ENCODE measurements around the gene ZDHHC22.

Gene ZDHHC22

GRCh38 chr14:77111021-77111420, 30.6 kb downstream of the ZDHHC22 start:
- Histone ChIP-seq H2AFZ (ENCODE audit: low read length) (no peak overlapping the region), H3K4me3 (ENCODE audit: low read depth, low read length, poor library complexity, severe bottlenecking) (no peak overlapping the region), H3K4me2 (ENCODE audit: low read length) (no peak overlapping the region), H3K9ac (ENCODE audit: low read length) (no peak overlapping the region), H3K9me3 (ENCODE audit: low read length) (no peaks in the 10 kb centered on the region), H3K27ac (ENCODE audit: low read depth, low read length, poor library complexity, severe bottlenecking) (no peak overlapping the region), H4K20me1 (ENCODE audit: insufficient read depth, low read length) (no peaks in the 10 kb centered on the region), H3F3A (ENCODE audit: insufficient read depth, low read length) (no peaks in the 10 kb centered on the region), H3K4me1 (ENCODE audit: insufficient read depth, low read length, severe bottlenecking) (peaks cover 8% of the 10 kb centered on the region), H3K79me2 (ENCODE audit: insufficient read depth, low read length) (no peaks in the 10 kb centered on the region), H3K27me3 (ENCODE audit: insufficient read depth, low read length) (no peaks in the 10 kb centered on the region), H3K36me3 (ENCODE audit: insufficient read depth, low read length) (peaks cover 93% of the 10 kb centered on the region), H3K9me2 (ENCODE audit: low read depth, low read length) (no peaks in the 10 kb centered on the region)
- TF ChIP-seq CTCF (IDR thresholded peaks at IDR 0.05; ENCODE audit: low read length) (no peak), EZH2 (IDR thresholded peaks at IDR 0.05; ENCODE audit: borderline replicate concordance, low read length) (no peak)

- Histone ChIP-seq H3K4me2 (ENCODE audit: low read length) (no peak overlapping the region), H3K9me2 (ENCODE audit: low read depth, low read length) (no peaks in the 10 kb centered on the region), H4K20me1 (ENCODE audit: insufficient read depth, low read length) (no peaks in the 10 kb centered on the region), H3F3A (ENCODE audit: insufficient read depth, low read length) (no peaks in the 10 kb centered on the region), H3K79me2 (ENCODE audit: insufficient read depth, low read length) (no peaks in the 10 kb centered on the region), H2AFZ (ENCODE audit: low read length) (no peak overlapping the region), H3K9ac (ENCODE audit: low read length) (no peak overlapping the region), H3K27me3 (ENCODE audit: insufficient read depth, low read length) (no peaks in the 10 kb centered on the region), H3K4me3 (ENCODE audit: low read depth, low read length, poor library complexity, severe bottlenecking) (no peak overlapping the region), H3K27ac (ENCODE audit: low read depth, low read length, poor library complexity, severe bottlenecking) (no peak overlapping the region), H3K9me3 (ENCODE audit: low read length) (no peaks in the 10 kb centered on the region), H3K36me3 (ENCODE audit: insufficient read depth, low read length) (peaks cover 98% of the 10 kb centered on the region), H3K4me1 (ENCODE audit: insufficient read depth, low read length, severe bottlenecking) (peaks cover 13% of the 10 kb centered on the region)
- TF ChIP-seq CTCF (IDR thresholded peaks at IDR 0.05; ENCODE audit: low read length) (no peak), EZH2 (IDR thresholded peaks at IDR 0.05; ENCODE audit: borderline replicate concordance, low read length) (no peak)
Measured at GRCh38 chr14:77110286-77110685, 31.3 kb downstream of the ZDHHC22 start.

GRCh38 chr14:77109656-77110055, 31.9 kb downstream of the ZDHHC22 start:
- TF ChIP-seq CTCF (IDR thresholded peaks at IDR 0.05; ENCODE audit: low read length) (no peak), EZH2 (IDR thresholded peaks at IDR 0.05; ENCODE audit: borderline replicate concordance, low read length) (no peak)
- no peak overlapping the region for H3K27ac ChIP-seq (ENCODE audit: low read depth, low read length, poor library complexity, severe bottlenecking)
- H3K4me3 ChIP-seq (ENCODE audit: low read depth, low read length, poor library complexity, severe bottlenecking): no peak overlapping the region

More at GRCh38 chr14:77109656-77110055, 31.9 kb downstream of the ZDHHC22 start:
- no peaks in the 10 kb centered on the region for H3F3A ChIP-seq (ENCODE audit: insufficient read depth, low read length)
- peaks cover 15% of the 10 kb centered on the region for H3K4me1 ChIP-seq (ENCODE audit: insufficient read depth, low read length, severe bottlenecking)
- H3K36me3 ChIP-seq (ENCODE audit: insufficient read depth, low read length): peaks cover 93% of the 10 kb centered on the region
- no peaks in the 10 kb centered on the region for H4K20me1 ChIP-seq (ENCODE audit: insufficient read depth, low read length)
- H3K9me2 ChIP-seq (ENCODE audit: low read depth, low read length): no peaks in the 10 kb centered on the region
- H3K9ac ChIP-seq (ENCODE audit: low read length): no peak overlapping the region
- no peak overlapping the region for H2AFZ ChIP-seq (ENCODE audit: low read length)
- no peaks in the 10 kb centered on the region for H3K9me3 ChIP-seq (ENCODE audit: low read length)
- H3K4me2 ChIP-seq (ENCODE audit: low read length): no peak overlapping the region
- no peaks in the 10 kb centered on the region for H3K79me2 ChIP-seq (ENCODE audit: insufficient read depth, low read length)
- H3K27me3 ChIP-seq (ENCODE audit: insufficient read depth, low read length): no peaks in the 10 kb centered on the region

Measured in OCI-LY1 (cell line).